ENCODE data around the gene MARCHF4. TPM values are rescaled to one million over a fixed set of nuclear protein-coding genes. Genes with fewer than 3 reads are reported as not detected.
A peak's percentile ranks its signal among the peaks of the same experiment; 100 is the strongest.

Gene MARCHF4
- total and polyA plus RNA-seq, 9 of the 15 experiments (the other 6 are each of a cell fraction or from before 2014, with no cell fraction given) = 0.05 TPM; not detected in 8

- TF ChIP-seq, protein P1, sequence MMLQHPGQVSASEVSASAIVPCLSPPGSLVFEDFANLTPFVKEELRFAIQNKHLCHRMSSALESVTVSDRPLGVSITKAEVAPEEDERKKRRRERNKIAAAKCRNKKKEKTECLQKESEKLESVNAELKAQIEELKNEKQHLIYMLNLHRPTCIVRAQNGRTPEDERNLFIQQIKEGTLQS (IDR thresholded peaks at IDR 0.05) = peak; percentile 62; the same call in 1 of the 2 replicates
- TF ChIP-seq, protein P1 (CRISPR knock-in tag; conservative IDR thresholded peaks at IDR 0.05) = no peak
- TF ChIP-seq HNRNPL (IDR thresholded peaks at IDR 0.05; ENCODE audit: low read depth, low read length) (no peak), ZNF134 (CRISPR knock-in tag; conservative IDR thresholded peaks at IDR 0.05) (peak; percentile 51; the same call in 1 of the 2 replicates), ETV1 (tag; conservative IDR thresholded peaks at IDR 0.05; ENCODE audit: low read depth) (no peak), HDGF (IDR thresholded peaks at IDR 0.05) (no peak), FOXJ3 (CRISPR knock-in tag; IDR thresholded peaks at IDR 0.05) (no peak), ZNF584 (CRISPR knock-in tag; IDR thresholded peaks at IDR 0.05; ENCODE audit: low read depth) (peak; percentile 18; the same call in 1 of the 2 replicates), PHF8 (IDR thresholded peaks at IDR 0.05; ENCODE audit: borderline replicate concordance, low read length) (no peak), ZNF609 (CRISPR knock-in tag; IDR thresholded peaks at IDR 0.05; ENCODE audit: borderline replicate concordance) (no peak), CHD2 (IDR thresholded peaks at IDR 0.05; ENCODE audit: low read depth, low read length) (no peak), PRMT5 (CRISPR knock-in tag; IDR thresholded peaks at IDR 0.05) (no peak), TRIM24 (IDR thresholded peaks at IDR 0.05) (peak in 1 of 2 experiments; percentile 52; a peak in 1 of 4 replicates), LEF1 (IDR thresholded peaks at IDR 0.05) (no peak), E4F1 (CRISPR knock-in tag; IDR thresholded peaks at IDR 0.05; ENCODE audit: borderline replicate concordance) (no peak), SMARCA4 (IDR thresholded peaks at IDR 0.05) (no peak), JUND (IDR thresholded peaks at IDR 0.05; ENCODE audit: borderline replicate concordance, low read depth, low read length) (no peak), JUND (tag; IDR thresholded peaks at IDR 0.05; ENCODE audit: borderline replicate concordance, low read depth, low read length) (no peak)
Measured at GRCh38 chr2:216389570-216389969, 17.3 kb upstream of the MARCHF4 start (continued).

All from K562 (cell line).